GM23338 (cell line): ENCODE measurements around the gene ALPP. TPM values are rescaled to one million over a fixed set of nuclear protein-coding genes. Genes with fewer than 3 reads are reported as not detected.

ENCODE experiments used
- ATAC-seq: fragments of 200-7000 bp; cut with Tn5 transposase; 3 replicates; pipeline ENCODE4 v1.9.1; 2020
- DNase-seq: peaks from one replicate; pipeline ENCODE4 v3.0.0-alpha.2; 2015; ENCODE audit warnings: low spot score
- H2AFZ ChIP-seq: fragments of 200-600 bp; sonication (generic); 2 replicates; pipeline ENCODE4 v1.8.0; 2016; ENCODE audit warnings: antibody characterized with exemption, mild to moderate bottlenecking, moderate library complexity
- H3F3A ChIP-seq: fragments of 200-600 bp; sonication (generic); replicated peaks from 2 replicates; pipeline ENCODE4 v1.8.0; 2017; ENCODE audit warnings: antibody characterized with exemption, mixed run types, low read depth
- H3K27ac ChIP-seq: fragments of 200-600 bp; sonication (generic); 2 replicates; pipeline ENCODE4 v1.6.1; 2016; ENCODE audit warnings: low read depth
- H3K27me3 ChIP-seq: fragments of 200-600 bp; sonication (generic); 2 replicates; pipeline ENCODE4 v1.8.0; 2016; ENCODE audit warnings: mild to moderate bottlenecking, mixed run types, moderate library complexity; ENCODE audit not compliant: insufficient read depth
- H3K36me3 ChIP-seq: fragments of 200-600 bp; sonication (generic); 2 replicates; pipeline ENCODE4 v1.8.0; 2016; ENCODE audit warnings: mild to moderate bottlenecking; ENCODE audit not compliant: insufficient read depth
- H3K4me1 ChIP-seq: fragments of 200-600 bp; sonication (generic); 2 replicates; pipeline ENCODE4 v1.8.0; 2016; ENCODE audit warnings: mild to moderate bottlenecking, moderate library complexity; ENCODE audit not compliant: insufficient read depth
- H3K4me2 ChIP-seq: fragments of 200-600 bp; sonication (generic); 2 replicates; pipeline ENCODE4 v1.7.1; 2017; ENCODE audit warnings: mixed run types
- H3K4me3 ChIP-seq: fragments of 200-600 bp; sonication (generic); 2 replicates; pipeline ENCODE4 v1.6.1; 2016; ENCODE audit warnings: mixed run types
- H3K79me2 ChIP-seq: fragments of 200-600 bp; sonication (generic); replicated peaks from 2 replicates; pipeline ENCODE4 v1.8.0; 2017; ENCODE audit warnings: mild to moderate bottlenecking; ENCODE audit not compliant: insufficient read depth
- H3K9me2 ChIP-seq: fragments of 200-600 bp; sonication (generic); 2 replicates; pipeline ENCODE4 v1.8.0; 2017; ENCODE audit not compliant: insufficient read depth
- H4K20me1 ChIP-seq: fragments of 200-600 bp; sonication (generic); replicated peaks from 2 replicates; pipeline ENCODE4 v1.8.0; 2017; ENCODE audit warnings: mild to moderate bottlenecking; ENCODE audit not compliant: insufficient read depth
- H3K27ac Mint-ChIP-seq: 2 replicates; pipeline ENCODE4 v1.8.0; 2020; ENCODE audit warnings: inconsistent platforms, mild to moderate bottlenecking, moderate library complexity, mixed read lengths
- H3K27me3 Mint-ChIP-seq: 3 replicates; pipeline ENCODE4 v1.8.0; 2022; ENCODE audit warnings: low read depth, mild to moderate bottlenecking, moderate library complexity, mixed read lengths, inconsistent platforms; ENCODE audit not compliant: insufficient read depth, poor library complexity
- H3K36me3 Mint-ChIP-seq: 3 replicates; pipeline ENCODE4 v1.8.0; 2021; ENCODE audit warnings: low read depth, mild to moderate bottlenecking, inconsistent platforms, moderate library complexity, mixed read lengths
- H3K4me1 Mint-ChIP-seq: 3 replicates; pipeline ENCODE4 v1.8.0; 2020; ENCODE audit warnings: mild to moderate bottlenecking, inconsistent platforms, mixed read lengths
- H3K4me3 Mint-ChIP-seq: 3 replicates; pipeline ENCODE4 v1.8.0; 2021; ENCODE audit warnings: moderate library complexity, mild to moderate bottlenecking, inconsistent platforms, mixed read lengths
- H3K9me3 Mint-ChIP-seq: 3 replicates; pipeline ENCODE4 v1.8.0; 2020; ENCODE audit warnings: moderate library complexity, mild to moderate bottlenecking, inconsistent platforms, mixed read lengths
- CREB1 ChIP-seq: fragments of 250-450 bp; sonication (Bioruptor Pico); IDR thresholded peaks from 2 replicates; pipeline ENCODE4 v1.5.0; 2020; ENCODE audit warnings: low read depth, mild to moderate bottlenecking, moderate library complexity
- EZH2 ChIP-seq: fragments of 200-600 bp; sonication (generic); IDR thresholded peaks from one replicate; pipeline ENCODE4 v1.8.0; 2017; ENCODE audit warnings: antibody characterized with exemption, mild to moderate bottlenecking, low read depth; ENCODE audit not compliant: unreplicated experiment
- EZH2phosphoT487 ChIP-seq: fragments of 200-600 bp; sonication (generic); IDR thresholded peaks from one replicate; pipeline ENCODE4 v1.8.1; 2018; ENCODE audit warnings: antibody characterized with exemption; ENCODE audit not compliant: unreplicated experiment
- JUNB ChIP-seq: IDR thresholded peaks from one replicate; pipeline ENCODE4 v1.6.1; 2016; ENCODE audit warnings: antibody characterized with exemption; ENCODE audit not compliant: unreplicated experiment
- NANOG ChIP-seq: IDR thresholded peaks from 2 replicates; pipeline ENCODE4 v1.6.1; 2016; ENCODE audit warnings: antibody characterized with exemption, borderline replicate concordance
- POLR2AphosphoS5 ChIP-seq: IDR thresholded peaks from 2 replicates; pipeline ENCODE4 v1.6.1; 2016; ENCODE audit warnings: antibody characterized with exemption, low read depth
- STAT1 ChIP-seq: IDR thresholded peaks from one replicate; pipeline ENCODE4 v1.6.1; 2016; ENCODE audit warnings: antibody characterized with exemption; ENCODE audit not compliant: unreplicated experiment
- ZNF114 ChIP-seq: fragments of 250-450 bp; sonication (Bioruptor Pico); IDR thresholded peaks from 2 replicates; pipeline ENCODE4 v1.5.0; 2020; ENCODE audit warnings: mild to moderate bottlenecking, moderate library complexity
- ZNF331 ChIP-seq: fragments of 250-450 bp; sonication (Bioruptor Pico); IDR thresholded peaks from 2 replicates; pipeline ENCODE4 v1.5.0; 2020; ENCODE audit warnings: low read depth, mild to moderate bottlenecking, moderate library complexity
- polyA plus RNA-seq: library from polyadenylated mRNA; unstranded; fragments of >200 nt; fragmentation: Nextera tagmentation; extraction: Ambion mirVana; gene quantifications from 2 replicates; pipeline ENCODE4 v1.2.1, GENCODE V29; 2016
- total RNA-seq: library from RNA; depleted of rRNA; stranded (reverse); fragments of >200 nt; shearing (Covaris generic); gene quantifications from 2 replicates; pipeline ENCODE4 v1.2.3, GENCODE V29; 2014
- TF ChIP-seq, protein P1 (sequence below): IDR thresholded peaks from one replicate; pipeline ENCODE4 v1.6.1; 2018; ENCODE audit warnings: antibody characterized with exemption; ENCODE audit not compliant: unreplicated experiment
- TF ChIP-seq, protein P2 (sequence below): IDR thresholded peaks from 2 replicates; pipeline ENCODE4 v1.6.1; 2016; ENCODE audit warnings: antibody characterized with exemption
- TF ChIP-seq, protein P3 (sequence below), 2 experiments: fragments of 200-600 bp in 1 of 2; sonication (generic) in 1 of 2; conservative IDR thresholded peaks; 2 replicates each; pipeline versions ENCODE4 v1.5.1 to v1.6.1; 2016 to 2017; ENCODE audit warnings: antibody characterized with exemption in 2 of 2, low read depth in 2 of 2, mild to moderate bottlenecking in 2 of 2, moderate library complexity in 1 of 2
- TF ChIP-seq, protein P4 (sequence below): fragments of 250-450 bp; sonication (Bioruptor Pico); IDR thresholded peaks from 2 replicates; pipeline ENCODE4 v1.5.0; 2020; ENCODE audit warnings: mild to moderate bottlenecking, moderate library complexity

The ALPP gene
- total and polyA plus RNA-seq, 2 experiments from 2014 or later = 0.28 TPM; not detected in 1

DNA sequence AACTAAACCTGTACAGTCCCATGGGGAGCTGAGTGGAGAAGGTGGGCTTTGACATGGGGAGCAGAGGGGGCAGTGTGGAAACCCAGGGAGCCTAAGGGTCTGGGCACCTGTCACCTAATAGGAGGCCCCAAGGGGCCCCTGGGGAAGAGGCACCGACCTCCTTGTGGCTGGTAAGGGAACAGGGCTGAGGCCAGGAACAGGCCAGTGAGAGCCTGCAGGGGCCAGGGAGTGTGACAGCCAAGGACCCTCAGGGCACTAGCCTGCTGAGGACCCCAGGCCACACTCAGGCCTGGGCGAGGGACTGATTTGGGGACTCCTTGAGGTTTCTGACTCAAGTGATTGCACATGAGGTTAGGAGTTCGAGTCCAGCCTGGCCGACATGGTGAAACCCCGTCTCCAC lies 24.5 kb upstream of the ALPP start:
- peaks cover 24% of the 10 kb centered on the region for H3K9me3 Mint-ChIP-seq
- H3F3A ChIP-seq = no peaks in the 10 kb centered on the region
- peaks cover 22% of the 10 kb centered on the region for H3K27me3 ChIP-seq
- peaks cover 9% of the 10 kb centered on the region; the same call in 2 of the 3 replicates for H3K36me3 Mint-ChIP-seq
- no peaks in the 10 kb centered on the region for H3K4me1 ChIP-seq
- 0 out of 2 replicates have a peak, but pooled peaks cover 5% of the 10 kb centered on the region for H3K36me3 ChIP-seq
- no peak for DNase-seq
- no peak overlapping the region for H3K4me3 Mint-ChIP-seq
- no peaks in the 10 kb centered on the region for H4K20me1 ChIP-seq
- H3K27ac ChIP-seq = no peak overlapping the region
- H3K79me2 ChIP-seq = no peaks in the 10 kb centered on the region
- TF ChIP-seq NANOG (no peak), POLR2AphosphoS5 (no peak), EZH2phosphoT487 (no peak), STAT1 (no peak), JUNB (no peak), CREB1 (CRISPR knock-in tag) (no peak), ZNF331 (CRISPR knock-in tag) (no peak), EZH2 (no peak), ZNF114 (no peak)
- TF ChIP-seq, protein P1, sequence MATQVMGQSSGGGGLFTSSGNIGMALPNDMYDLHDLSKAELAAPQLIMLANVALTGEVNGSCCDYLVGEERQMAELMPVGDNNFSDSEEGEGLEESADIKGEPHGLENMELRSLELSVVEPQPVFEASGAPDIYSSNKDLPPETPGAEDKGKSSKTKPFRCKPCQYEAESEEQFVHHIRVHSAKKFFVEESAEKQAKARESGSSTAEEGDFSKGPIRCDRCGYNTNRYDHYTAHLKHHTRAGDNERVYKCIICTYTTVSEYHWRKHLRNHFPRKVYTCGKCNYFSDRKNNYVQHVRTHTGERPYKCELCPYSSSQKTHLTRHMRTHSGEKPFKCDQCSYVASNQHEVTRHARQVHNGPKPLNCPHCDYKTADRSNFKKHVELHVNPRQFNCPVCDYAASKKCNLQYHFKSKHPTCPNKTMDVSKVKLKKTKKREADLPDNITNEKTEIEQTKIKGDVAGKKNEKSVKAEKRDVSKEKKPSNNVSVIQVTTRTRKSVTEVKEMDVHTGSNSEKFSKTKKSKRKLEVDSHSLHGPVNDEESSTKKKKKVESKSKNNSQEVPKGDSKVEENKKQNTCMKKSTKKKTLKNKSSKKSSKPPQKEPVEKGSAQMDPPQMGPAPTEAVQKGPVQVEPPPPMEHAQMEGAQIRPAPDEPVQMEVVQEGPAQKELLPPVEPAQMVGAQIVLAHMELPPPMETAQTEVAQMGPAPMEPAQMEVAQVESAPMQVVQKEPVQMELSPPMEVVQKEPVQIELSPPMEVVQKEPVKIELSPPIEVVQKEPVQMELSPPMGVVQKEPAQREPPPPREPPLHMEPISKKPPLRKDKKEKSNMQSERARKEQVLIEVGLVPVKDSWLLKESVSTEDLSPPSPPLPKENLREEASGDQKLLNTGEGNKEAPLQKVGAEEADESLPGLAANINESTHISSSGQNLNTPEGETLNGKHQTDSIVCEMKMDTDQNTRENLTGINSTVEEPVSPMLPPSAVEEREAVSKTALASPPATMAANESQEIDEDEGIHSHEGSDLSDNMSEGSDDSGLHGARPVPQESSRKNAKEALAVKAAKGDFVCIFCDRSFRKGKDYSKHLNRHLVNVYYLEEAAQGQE = no peak
- TF ChIP-seq, protein P2, sequence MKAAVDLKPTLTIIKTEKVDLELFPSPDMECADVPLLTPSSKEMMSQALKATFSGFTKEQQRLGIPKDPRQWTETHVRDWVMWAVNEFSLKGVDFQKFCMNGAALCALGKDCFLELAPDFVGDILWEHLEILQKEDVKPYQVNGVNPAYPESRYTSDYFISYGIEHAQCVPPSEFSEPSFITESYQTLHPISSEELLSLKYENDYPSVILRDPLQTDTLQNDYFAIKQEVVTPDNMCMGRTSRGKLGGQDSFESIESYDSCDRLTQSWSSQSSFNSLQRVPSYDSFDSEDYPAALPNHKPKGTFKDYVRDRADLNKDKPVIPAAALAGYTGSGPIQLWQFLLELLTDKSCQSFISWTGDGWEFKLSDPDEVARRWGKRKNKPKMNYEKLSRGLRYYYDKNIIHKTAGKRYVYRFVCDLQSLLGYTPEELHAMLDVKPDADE = no peak
- TF ChIP-seq, protein P3, sequence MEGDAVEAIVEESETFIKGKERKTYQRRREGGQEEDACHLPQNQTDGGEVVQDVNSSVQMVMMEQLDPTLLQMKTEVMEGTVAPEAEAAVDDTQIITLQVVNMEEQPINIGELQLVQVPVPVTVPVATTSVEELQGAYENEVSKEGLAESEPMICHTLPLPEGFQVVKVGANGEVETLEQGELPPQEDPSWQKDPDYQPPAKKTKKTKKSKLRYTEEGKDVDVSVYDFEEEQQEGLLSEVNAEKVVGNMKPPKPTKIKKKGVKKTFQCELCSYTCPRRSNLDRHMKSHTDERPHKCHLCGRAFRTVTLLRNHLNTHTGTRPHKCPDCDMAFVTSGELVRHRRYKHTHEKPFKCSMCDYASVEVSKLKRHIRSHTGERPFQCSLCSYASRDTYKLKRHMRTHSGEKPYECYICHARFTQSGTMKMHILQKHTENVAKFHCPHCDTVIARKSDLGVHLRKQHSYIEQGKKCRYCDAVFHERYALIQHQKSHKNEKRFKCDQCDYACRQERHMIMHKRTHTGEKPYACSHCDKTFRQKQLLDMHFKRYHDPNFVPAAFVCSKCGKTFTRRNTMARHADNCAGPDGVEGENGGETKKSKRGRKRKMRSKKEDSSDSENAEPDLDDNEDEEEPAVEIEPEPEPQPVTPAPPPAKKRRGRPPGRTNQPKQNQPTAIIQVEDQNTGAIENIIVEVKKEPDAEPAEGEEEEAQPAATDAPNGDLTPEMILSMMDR (conservative IDR thresholded peaks at IDR 0.05; ENCODE audit: low read depth in 2 of 2) = no peak
- TF ChIP-seq, protein P4, sequence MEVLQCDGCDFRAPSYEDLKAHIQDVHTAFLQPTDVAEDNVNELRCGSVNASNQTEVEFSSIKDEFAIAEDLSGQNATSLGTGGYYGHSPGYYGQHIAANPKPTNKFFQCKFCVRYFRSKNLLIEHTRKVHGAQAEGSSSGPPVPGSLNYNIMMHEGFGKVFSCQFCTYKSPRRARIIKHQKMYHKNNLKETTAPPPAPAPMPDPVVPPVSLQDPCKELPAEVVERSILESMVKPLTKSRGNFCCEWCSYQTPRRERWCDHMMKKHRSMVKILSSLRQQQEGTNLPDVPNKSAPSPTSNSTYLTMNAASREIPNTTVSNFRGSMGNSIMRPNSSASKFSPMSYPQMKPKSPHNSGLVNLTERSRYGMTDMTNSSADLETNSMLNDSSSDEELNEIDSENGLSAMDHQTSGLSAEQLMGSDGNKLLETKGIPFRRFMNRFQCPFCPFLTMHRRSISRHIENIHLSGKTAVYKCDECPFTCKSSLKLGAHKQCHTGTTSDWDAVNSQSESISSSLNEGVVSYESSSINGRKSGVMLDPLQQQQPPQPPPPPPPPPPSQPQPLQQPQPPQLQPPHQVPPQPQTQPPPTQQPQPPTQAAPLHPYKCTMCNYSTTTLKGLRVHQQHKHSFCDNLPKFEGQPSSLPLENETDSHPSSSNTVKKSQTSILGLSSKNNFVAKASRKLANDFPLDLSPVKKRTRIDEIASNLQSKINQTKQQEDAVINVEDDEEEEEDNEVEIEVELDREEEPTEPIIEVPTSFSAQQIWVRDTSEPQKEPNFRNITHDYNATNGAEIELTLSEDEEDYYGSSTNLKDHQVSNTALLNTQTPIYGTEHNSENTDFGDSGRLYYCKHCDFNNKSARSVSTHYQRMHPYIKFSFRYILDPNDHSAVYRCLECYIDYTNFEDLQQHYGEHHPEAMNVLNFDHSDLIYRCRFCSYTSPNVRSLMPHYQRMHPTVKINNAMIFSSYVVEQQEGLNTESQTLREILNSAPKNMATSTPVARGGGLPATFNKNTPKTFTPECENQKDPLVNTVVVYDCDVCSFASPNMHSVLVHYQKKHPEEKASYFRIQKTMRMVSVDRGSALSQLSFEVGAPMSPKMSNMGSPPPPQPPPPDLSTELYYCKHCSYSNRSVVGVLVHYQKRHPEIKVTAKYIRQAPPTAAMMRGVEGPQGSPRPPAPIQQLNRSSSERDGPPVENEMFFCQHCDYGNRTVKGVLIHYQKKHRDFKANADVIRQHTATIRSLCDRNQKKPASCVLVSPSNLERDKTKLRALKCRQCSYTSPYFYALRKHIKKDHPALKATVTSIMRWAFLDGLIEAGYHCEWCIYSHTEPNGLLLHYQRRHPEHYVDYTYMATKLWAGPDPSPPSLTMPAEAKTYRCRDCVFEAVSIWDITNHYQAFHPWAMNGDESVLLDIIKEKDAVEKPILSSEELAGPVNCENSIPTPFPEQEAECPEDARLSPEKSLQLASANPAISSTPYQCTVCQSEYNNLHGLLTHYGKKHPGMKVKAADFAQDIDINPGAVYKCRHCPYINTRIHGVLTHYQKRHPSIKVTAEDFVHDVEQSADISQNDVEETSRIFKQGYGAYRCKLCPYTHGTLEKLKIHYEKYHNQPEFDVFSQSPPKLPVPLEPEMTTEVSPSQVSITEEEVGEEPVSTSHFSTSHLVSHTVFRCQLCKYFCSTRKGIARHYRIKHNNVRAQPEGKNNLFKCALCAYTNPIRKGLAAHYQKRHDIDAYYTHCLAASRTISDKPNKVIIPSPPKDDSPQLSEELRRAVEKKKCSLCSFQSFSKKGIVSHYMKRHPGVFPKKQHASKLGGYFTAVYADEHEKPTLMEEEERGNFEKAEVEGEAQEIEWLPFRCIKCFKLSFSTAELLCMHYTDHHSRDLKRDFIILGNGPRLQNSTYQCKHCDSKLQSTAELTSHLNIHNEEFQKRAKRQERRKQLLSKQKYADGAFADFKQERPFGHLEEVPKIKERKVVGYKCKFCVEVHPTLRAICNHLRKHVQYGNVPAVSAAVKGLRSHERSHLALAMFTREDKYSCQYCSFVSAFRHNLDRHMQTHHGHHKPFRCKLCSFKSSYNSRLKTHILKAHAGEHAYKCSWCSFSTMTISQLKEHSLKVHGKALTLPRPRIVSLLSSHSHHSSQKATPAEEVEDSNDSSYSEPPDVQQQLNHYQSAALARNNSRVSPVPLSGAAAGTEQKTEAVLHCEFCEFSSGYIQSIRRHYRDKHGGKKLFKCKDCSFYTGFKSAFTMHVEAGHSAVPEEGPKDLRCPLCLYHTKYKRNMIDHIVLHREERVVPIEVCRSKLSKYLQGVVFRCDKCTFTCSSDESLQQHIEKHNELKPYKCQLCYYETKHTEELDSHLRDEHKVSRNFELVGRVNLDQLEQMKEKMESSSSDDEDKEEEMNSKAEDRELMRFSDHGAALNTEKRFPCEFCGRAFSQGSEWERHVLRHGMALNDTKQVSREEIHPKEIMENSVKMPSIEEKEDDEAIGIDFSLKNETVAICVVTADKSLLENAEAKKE = no peak
- H3K9me2 ChIP-seq = no peaks in the 10 kb centered on the region
- no peak for ATAC-seq
- H3K27ac Mint-ChIP-seq = no peak overlapping the region
- no peak overlapping the region for H3K4me2 ChIP-seq
- peaks cover 30% of the 10 kb centered on the region for H3K27me3 Mint-ChIP-seq
- H3K4me1 Mint-ChIP-seq = no peaks in the 10 kb centered on the region
- H2AFZ ChIP-seq = no peak overlapping the region
- no peak overlapping the region for H3K4me3 ChIP-seq
